DMS53 treated with DMSO at 0.1 percent for 48 hours (cell line): ENCODE measurements around the gene GPC5.

ENCODE experiments used
- DNase-seq: peaks from one replicate; lab custom pipeline; 2025; ENCODE audit not compliant: unreplicated experiment; lab: John Stamatoyannopoulos, UW

GPC5 gene

GRCh38 chr13:91450913-91451312 is 52.5 kb downstream of the GPC5 start:
- DNase-seq: no peak

- DNase-seq: no peak
Measured at GRCh38 chr13:91454666-91455065, 56.2 kb downstream of the GPC5 start.

- DNase-seq: no peak
Measured at GRCh38 chr13:91456837-91457236, 58.4 kb downstream of the GPC5 start.

- no peak for DNase-seq
Measured at GRCh38 chr13:91459485-91459884, 61.1 kb downstream of the GPC5 start.

- no peak for DNase-seq
Measured at GRCh38 chr13:91464336-91464735, 65.9 kb downstream of the GPC5 start.

GRCh38 chr13:91467236-91467635 is 68.8 kb downstream of the GPC5 start:
- DNase-seq: no peak

- no peak for DNase-seq
Measured at GRCh38 chr13:91468301-91468700, 69.9 kb downstream of the GPC5 start.

- no peak for DNase-seq
Measured at GRCh38 chr13:91470084-91470621, 71.7 kb downstream of the GPC5 start.

- DNase-seq: no peak
Measured at GRCh38 chr13:91470681-91471080, 72.3 kb downstream of the GPC5 start.

- no peak for DNase-seq
Measured at GRCh38 chr13:91482427-91482826, 84.0 kb downstream of the GPC5 start.

- DNase-seq: no peak
Measured at GRCh38 chr13:91491980-91492379, 93.6 kb downstream of the GPC5 start.

GRCh38 chr13:91493442-91493841 is 95.0 kb downstream of the GPC5 start:
- no peak for DNase-seq

- no peak for DNase-seq
Measured at GRCh38 chr13:91498298-91498697, 99.9 kb downstream of the GPC5 start.

GRCh38 chr13:91504216-91504615 is 105.8 kb downstream of the GPC5 start:
- no peak for DNase-seq

GRCh38 chr13:91506759-91507158 is 108.3 kb downstream of the GPC5 start:
- no peak for DNase-seq

- DNase-seq: no peak
Measured at GRCh38 chr13:91510058-91510457, 111.6 kb downstream of the GPC5 start.

GRCh38 chr13:91513790-91514189 is 115.4 kb downstream of the GPC5 start:
- no peak for DNase-seq

- DNase-seq: no peak
Measured at GRCh38 chr13:91516799-91517198, 118.4 kb downstream of the GPC5 start.

- DNase-seq: peak; percentile 5
Measured at GRCh38 chr13:91520952-91521351, 122.5 kb downstream of the GPC5 start.

- DNase-seq: no peak
Measured at GRCh38 chr13:91523116-91523515, 124.7 kb downstream of the GPC5 start.

- DNase-seq: no peak
Measured at GRCh38 chr13:91526543-91527033, 128.2 kb downstream of the GPC5 start.

- no peak for DNase-seq
Measured at GRCh38 chr13:91529739-91530482, 131.5 kb downstream of the GPC5 start.

GRCh38 chr13:91531646-91532045 is 133.2 kb downstream of the GPC5 start:
- no peak for DNase-seq
